ENCODE measurements around the gene ZBTB42.

ZBTB42 gene

DNA sequence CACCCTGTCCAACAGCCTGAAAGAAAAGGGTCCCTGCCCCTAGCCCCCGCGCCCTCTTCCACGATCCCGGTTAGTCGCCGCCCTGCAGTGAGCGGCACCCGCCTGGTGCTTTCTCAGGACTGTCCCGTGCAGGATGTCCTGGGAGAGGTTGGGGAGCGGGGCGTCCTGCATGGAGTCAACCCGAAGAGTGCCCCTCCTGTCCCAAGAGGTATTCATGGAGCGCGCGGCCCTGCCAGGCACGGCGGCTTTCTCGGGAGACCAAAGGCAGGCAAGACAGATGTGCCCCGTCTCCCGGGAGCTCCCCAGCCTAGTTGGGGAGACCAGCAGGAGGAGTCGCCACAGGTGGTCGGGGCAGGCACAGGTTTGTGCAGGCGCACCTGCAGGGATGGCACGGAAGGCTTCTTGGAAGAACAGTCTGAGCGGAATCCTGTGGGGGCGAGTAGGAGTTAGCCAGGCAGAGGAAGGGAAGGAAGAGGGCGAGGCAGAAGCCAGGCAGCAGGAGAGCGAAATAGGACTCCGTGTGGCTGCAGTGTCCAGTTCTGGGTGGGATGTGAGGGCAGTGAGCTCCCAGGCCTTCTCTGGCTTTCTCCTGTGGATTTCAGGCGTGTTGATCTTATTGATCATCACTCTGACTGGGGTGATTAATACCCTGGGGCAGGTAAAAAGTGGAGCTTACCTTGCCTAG lies 47.2 kb upstream of the ZBTB42 start:
- Histone ChIP-seq H3K9me3 (ENCODE audit: severe bottlenecking) (no peaks in the 10 kb centered on the region), H3K36me3 (ENCODE audit: low read depth) (peaks cover 40% of the 10 kb centered on the region), H3K4me1 (ENCODE audit: insufficient read depth, poor library complexity, severe bottlenecking) (peaks cover 22% of the 10 kb centered on the region), H3K4me3 (ENCODE audit: severe bottlenecking) (peak overlapping the region; percentile 81), H3K27ac (ENCODE audit: poor library complexity, severe bottlenecking) (peak overlapping the region; percentile 55), H3K27me3 (ENCODE audit: insufficient read depth, poor library complexity, severe bottlenecking) (no peaks in the 10 kb centered on the region)
- DNase-seq (ENCODE audit: low spot score) = no peak
- TF ChIP-seq, protein P1, sequence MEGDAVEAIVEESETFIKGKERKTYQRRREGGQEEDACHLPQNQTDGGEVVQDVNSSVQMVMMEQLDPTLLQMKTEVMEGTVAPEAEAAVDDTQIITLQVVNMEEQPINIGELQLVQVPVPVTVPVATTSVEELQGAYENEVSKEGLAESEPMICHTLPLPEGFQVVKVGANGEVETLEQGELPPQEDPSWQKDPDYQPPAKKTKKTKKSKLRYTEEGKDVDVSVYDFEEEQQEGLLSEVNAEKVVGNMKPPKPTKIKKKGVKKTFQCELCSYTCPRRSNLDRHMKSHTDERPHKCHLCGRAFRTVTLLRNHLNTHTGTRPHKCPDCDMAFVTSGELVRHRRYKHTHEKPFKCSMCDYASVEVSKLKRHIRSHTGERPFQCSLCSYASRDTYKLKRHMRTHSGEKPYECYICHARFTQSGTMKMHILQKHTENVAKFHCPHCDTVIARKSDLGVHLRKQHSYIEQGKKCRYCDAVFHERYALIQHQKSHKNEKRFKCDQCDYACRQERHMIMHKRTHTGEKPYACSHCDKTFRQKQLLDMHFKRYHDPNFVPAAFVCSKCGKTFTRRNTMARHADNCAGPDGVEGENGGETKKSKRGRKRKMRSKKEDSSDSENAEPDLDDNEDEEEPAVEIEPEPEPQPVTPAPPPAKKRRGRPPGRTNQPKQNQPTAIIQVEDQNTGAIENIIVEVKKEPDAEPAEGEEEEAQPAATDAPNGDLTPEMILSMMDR (IDR thresholded peaks at IDR 0.05; ENCODE audit: poor library complexity, severe bottlenecking) = no peak
- no peak for ATAC-seq (ENCODE audit: low read depth)

DNA sequence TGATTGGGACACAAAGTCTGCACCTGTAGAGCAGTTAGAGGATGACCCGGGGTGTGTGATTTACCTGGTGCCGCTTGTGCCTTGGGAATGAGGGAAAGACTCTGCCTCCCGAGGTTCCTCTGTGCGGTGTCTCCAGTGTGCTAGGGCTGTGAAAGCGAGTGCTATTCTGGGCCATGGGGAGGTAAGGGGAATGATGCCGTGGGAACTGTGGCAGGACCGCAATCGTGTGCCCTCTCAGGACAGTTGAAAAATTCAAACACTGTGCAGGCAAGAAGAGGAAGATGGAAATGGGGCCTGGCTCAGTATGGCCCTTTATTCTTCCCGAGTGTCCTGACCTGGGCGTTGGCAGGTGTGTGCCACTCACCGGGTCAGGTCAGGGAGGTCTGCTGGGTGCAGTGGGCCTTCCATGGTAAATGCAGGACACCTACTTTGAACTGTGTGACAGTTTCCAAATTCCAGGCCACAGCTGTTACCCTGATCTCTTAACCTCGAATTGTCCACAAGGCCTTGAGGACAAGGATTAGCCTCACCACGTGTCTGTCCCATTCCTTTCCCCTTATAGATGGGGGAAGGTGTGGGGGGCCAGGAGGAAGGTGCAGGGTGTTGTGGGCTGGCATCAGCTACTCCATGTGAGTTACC lies 46.6 kb upstream of the ZBTB42 start:
- Histone ChIP-seq H3K36me3 (ENCODE audit: low read depth) (peaks cover 46% of the 10 kb centered on the region), H3K27ac (ENCODE audit: poor library complexity, severe bottlenecking) (peak overlapping the region; percentile 55), H3K4me3 (ENCODE audit: severe bottlenecking) (peak overlapping the region; percentile 81)

DNA sequence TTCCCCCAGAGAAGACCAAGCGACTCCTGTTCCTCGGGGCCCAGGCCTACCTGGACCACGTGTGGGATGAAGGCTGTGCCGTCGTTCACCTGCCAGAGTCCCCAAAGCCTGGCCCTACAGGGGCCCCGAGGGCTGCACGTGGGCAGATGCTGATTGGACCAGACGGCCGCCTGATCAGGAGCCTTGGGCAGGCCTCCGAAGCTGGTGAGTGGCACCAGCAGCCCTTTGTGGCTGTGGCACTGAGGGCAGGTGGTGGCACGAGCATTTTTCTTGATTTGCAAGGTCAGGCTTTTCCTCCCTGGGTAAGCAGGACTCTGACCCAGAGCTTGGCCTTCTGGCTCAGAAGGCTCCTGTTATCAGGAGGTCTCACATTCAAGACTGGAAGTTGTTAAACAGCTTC lies 45.3 kb upstream of the ZBTB42 start:
- ATAC-seq (ENCODE audit: low read depth) = no peak
- no peak overlapping the region for H3K4me3 ChIP-seq (ENCODE audit: severe bottlenecking)
- peaks cover 6% of the 10 kb centered on the region for H3K4me1 ChIP-seq (ENCODE audit: insufficient read depth, poor library complexity, severe bottlenecking)
- no peak overlapping the region for H3K27ac ChIP-seq (ENCODE audit: poor library complexity, severe bottlenecking)
- H3K9me3 ChIP-seq (ENCODE audit: severe bottlenecking) = no peaks in the 10 kb centered on the region
- no peak for DNase-seq (ENCODE audit: low spot score)
- TF ChIP-seq, protein P1 (IDR thresholded peaks at IDR 0.05; ENCODE audit: poor library complexity, severe bottlenecking) = no peak
- H3K27me3 ChIP-seq (ENCODE audit: insufficient read depth, poor library complexity, severe bottlenecking) = no peaks in the 10 kb centered on the region
- H3K36me3 ChIP-seq (ENCODE audit: low read depth) = peaks cover 53% of the 10 kb centered on the region

More for the DNA sequence above, 46.6 kb upstream of the ZBTB42 start:
- Histone ChIP-seq H3K4me1 (ENCODE audit: insufficient read depth, poor library complexity, severe bottlenecking) (peaks cover 17% of the 10 kb centered on the region), H3K27me3 (ENCODE audit: insufficient read depth, poor library complexity, severe bottlenecking) (no peaks in the 10 kb centered on the region), H3K9me3 (ENCODE audit: severe bottlenecking) (no peaks in the 10 kb centered on the region)
- DNase-seq (ENCODE audit: low spot score) = no peak
- TF ChIP-seq, protein P1 (IDR thresholded peaks at IDR 0.05; ENCODE audit: poor library complexity, severe bottlenecking) = no peak
- no peak for ATAC-seq (ENCODE audit: low read depth)

DNA sequence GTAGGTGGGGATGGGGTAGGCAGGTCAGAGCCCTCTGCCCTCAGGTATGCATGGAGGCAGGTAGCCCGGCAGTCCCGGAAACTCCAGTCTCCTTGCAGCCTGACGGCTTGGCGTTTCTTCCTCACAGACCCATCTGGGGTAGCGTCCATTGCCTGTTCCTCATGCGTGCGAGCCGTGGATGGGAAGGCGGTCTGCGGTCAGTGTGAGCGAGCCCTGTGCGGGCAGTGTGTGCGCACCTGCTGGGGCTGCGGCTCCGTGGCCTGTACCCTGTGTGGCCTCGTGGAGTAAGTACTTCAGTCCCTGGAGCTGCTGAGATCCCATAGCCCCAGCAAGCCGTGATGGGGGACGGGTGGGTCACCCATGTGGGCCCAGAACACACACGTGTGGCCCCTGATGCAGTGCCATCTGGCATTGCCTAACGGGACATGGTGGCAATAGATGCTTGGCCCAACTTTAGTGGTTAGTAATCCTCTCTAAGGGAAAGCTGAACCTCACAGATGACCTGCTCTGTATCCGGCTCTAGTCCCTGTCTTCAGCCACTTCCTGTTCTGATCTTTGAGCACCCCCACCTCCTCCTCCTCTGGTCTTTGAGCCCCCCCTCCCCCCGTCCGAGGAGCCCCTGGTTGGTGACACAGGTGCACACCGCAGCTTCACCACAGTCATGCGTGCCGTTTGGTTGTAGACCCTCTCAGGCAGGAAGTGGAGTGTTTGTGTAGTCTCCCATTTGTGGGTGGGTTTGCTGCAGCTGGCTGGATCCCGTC lies 44.2 kb upstream of the ZBTB42 start:
- Histone ChIP-seq H3K27me3 (ENCODE audit: insufficient read depth, poor library complexity, severe bottlenecking) (no peaks in the 10 kb centered on the region), H3K4me3 (ENCODE audit: severe bottlenecking) (no peak overlapping the region), H3K9me3 (ENCODE audit: severe bottlenecking) (no peaks in the 10 kb centered on the region), H3K4me1 (ENCODE audit: insufficient read depth, poor library complexity, severe bottlenecking) (peaks cover 6% of the 10 kb centered on the region), H3K36me3 (ENCODE audit: low read depth) (peaks cover 53% of the 10 kb centered on the region), H3K27ac (ENCODE audit: poor library complexity, severe bottlenecking) (no peak overlapping the region)
- TF ChIP-seq, protein P1 (IDR thresholded peaks at IDR 0.05; ENCODE audit: poor library complexity, severe bottlenecking) = no peak
- DNase-seq (ENCODE audit: low spot score) = no peak
- no peak for ATAC-seq (ENCODE audit: low read depth)
